Thyroid gland (tissue), 4 donors: ENCODE data around the gene MT4. TPM values are rescaled to one million over a fixed set of nuclear protein-coding genes. Genes with fewer than 3 reads are reported as not detected.

Experiments used
- DNase-seq, 2 donors: peaks; one replicate each; pipeline ENCODE4 v3.0.0-alpha.2; 2019
- H3K27ac ChIP-seq, 3 donors: fragments of 200-600 bp; sonication (generic); 1 replicate in 2 of 3; 2 replicates in 1 of 3; pipeline ENCODE4 v1.5.1; 2016 to 2019; ENCODE audit warnings: mild to moderate bottlenecking in 1 of 3, moderate library complexity in 1 of 3
- H3K27me3 ChIP-seq: fragments of 200-600 bp; sonication (generic); one replicate; pipeline ENCODE4 v1.5.1; 2019
- H3K36me3 ChIP-seq, 2 donors: fragments of 200-600 bp; sonication (generic); one replicate each; pipeline ENCODE4 v1.5.1; 2016 to 2019
- H3K4me1 ChIP-seq, 2 donors: fragments of 200-600 bp; sonication (generic); one replicate each; pipeline ENCODE4 v1.5.1; 2017 to 2019
- H3K4me3 ChIP-seq, 3 donors: fragments of 200-600 bp; sonication (generic); replicated peaks in 1 of 3; 1 replicate in 2 of 3; 2 replicates in 1 of 3; pipeline ENCODE4 v1.5.1; 2016; ENCODE audit warnings: mild to moderate bottlenecking in 1 of 3
- H3K9me3 ChIP-seq: fragments of 200-600 bp; sonication (generic); one replicate; pipeline ENCODE4 v1.5.1; 2017
- CTCF ChIP-seq, 6 experiments: fragments of 200-600 bp in 3 of 6; fragments of 450-650 bp in 3 of 6; sonication (generic) in 3 of 6; IDR thresholded peaks; one replicate each; pipeline ENCODE4 v1.5.1; 2016 to 2019; ENCODE audit warnings: antibody characterized with exemption in 6 of 6, mild to moderate bottlenecking in 2 of 6, inconsistent platforms in 1 of 6, moderate library complexity in 1 of 6
- POLR2A ChIP-seq, 2 donors: fragments of 450-650 bp; IDR thresholded peaks; one replicate each; pipeline ENCODE4 v1.6.1; 2017; ENCODE audit warnings: antibody characterized with exemption in 2 of 2, mild to moderate bottlenecking in 2 of 2, moderate library complexity in 1 of 2
- WGBS, 2 donors: methylation state at CpG; one replicate each; pipeline ENCODE4 v1.1.5; 2017; 5-methylcytosine and 5-hydroxymethylcytosine counted together
- intact Hi-C: fragments of 100-400 bp; cut with DNase I; formaldehyde crosslinking; loops from one replicate; pipeline ENCODE4 v1.15.1; 2023
- total RNA-seq, 4 donors: library from RNA; depleted of rRNA; stranded (reverse); fragments of >200 nt; gene quantifications; one replicate each; pipeline ENCODE4 v1.2.3, GENCODE V29; 2016

MT4 gene
- total RNA-seq, 4 donors from 2014 or later = not detected

- peaks cover 6 to 12% of the 10 kb centered on the region in 2 donors for H3K4me1 ChIP-seq
- H3K9me3 ChIP-seq = no peaks in the 10 kb centered on the region
- intact Hi-C loops = no loop called here
- DNase-seq = no peak
- no peak overlapping the region for H3K4me3 ChIP-seq
- H3K36me3 ChIP-seq = no peaks in the 10 kb centered on the region
- no peak overlapping the region for H3K27ac ChIP-seq
- TF ChIP-seq POLR2A (IDR thresholded peaks at IDR 0.05) (no peak), CTCF (IDR thresholded peaks at IDR 0.05) (no peak)
- WGBS, 2 donors = 89 to 90% methylated on average over 10 of the region's 10 CpGs
- no peaks in the 10 kb centered on the region for H3K27me3 ChIP-seq
Observed at GRCh38 chr16:56554441-56554840, 10.4 kb upstream of the MT4 start.

- intact Hi-C loops = no loop called here
- Histone ChIP-seq H3K27me3 (no peaks in the 10 kb centered on the region), H3K4me3 (no peak overlapping the region), H3K9me3 (no peaks in the 10 kb centered on the region), H3K36me3 (no peaks in the 10 kb centered on the region), H3K27ac (no peak overlapping the region), H3K4me1 (no peaks in the 10 kb centered on the region)
- 68 to 77% methylated on average over 8 of the region's 8 CpGs for WGBS, 2 donors
- DNase-seq = no peak
- TF ChIP-seq CTCF (IDR thresholded peaks at IDR 0.05) (no peak), POLR2A (IDR thresholded peaks at IDR 0.05) (no peak)
Observed at GRCh38 chr16:56558024-56558747, 6.7 kb upstream of the MT4 start.

- Histone ChIP-seq H3K4me3 (no peak overlapping the region), H3K36me3 (no peaks in the 10 kb centered on the region), H3K27ac (no peak overlapping the region), H3K9me3 (no peaks in the 10 kb centered on the region), H3K4me1 (no peaks in the 10 kb centered on the region), H3K27me3 (no peaks in the 10 kb centered on the region)
- no peak for DNase-seq
- intact Hi-C loops = no loop called here
- TF ChIP-seq POLR2A (IDR thresholded peaks at IDR 0.05) (no peak), CTCF (IDR thresholded peaks at IDR 0.05) (no peak)
- WGBS, 2 donors = 89 to 95% methylated on average over 4 of the region's 4 CpGs
Observed at GRCh38 chr16:56559109-56559508, 5.8 kb upstream of the MT4 start.

- no peaks in the 10 kb centered on the region for H3K9me3 ChIP-seq
- intact Hi-C loops = no loop called here
- no peaks in the 10 kb centered on the region for H3K27me3 ChIP-seq
- 35 to 38% methylated on average over 1 of the region's 1 CpG for WGBS, 2 donors
- H3K4me3 ChIP-seq = no peak overlapping the region
- no peaks in the 10 kb centered on the region for H3K4me1 ChIP-seq
- H3K36me3 ChIP-seq = no peaks in the 10 kb centered on the region
- TF ChIP-seq CTCF (IDR thresholded peaks at IDR 0.05) = no peak
- no peak for TF ChIP-seq POLR2A (IDR thresholded peaks at IDR 0.05)
- H3K27ac ChIP-seq = no peak overlapping the region
- no peak for DNase-seq
Observed at GRCh38 chr16:56560447-56560846, 4.4 kb upstream of the MT4 start.

- intact Hi-C loops = no loop called here
- no peaks in the 10 kb centered on the region for H3K9me3 ChIP-seq
- H3K27ac ChIP-seq = no peak overlapping the region
- DNase-seq = no peak
- no peak for TF ChIP-seq POLR2A (IDR thresholded peaks at IDR 0.05)
- no peak for TF ChIP-seq CTCF (IDR thresholded peaks at IDR 0.05)
- H3K4me3 ChIP-seq = no peak overlapping the region
- H3K4me1 ChIP-seq = no peaks in the 10 kb centered on the region
- H3K27me3 ChIP-seq = no peaks in the 10 kb centered on the region
- no peaks in the 10 kb centered on the region for H3K36me3 ChIP-seq
- WGBS, 2 donors = 78 to 81% methylated on average over 1 of the region's 1 CpG
Observed at GRCh38 chr16:56561126-56561525, 3.7 kb upstream of the MT4 start.
